Cardiac muscle cell (in vitro differentiated cells and primary cell): ENCODE measurements around the gene IL17B. TPM values are rescaled to one million over a fixed set of nuclear protein-coding genes. Genes with fewer than 3 reads are reported as not detected.

Experiments used
- DNase-seq, 2 donors: peaks; one replicate each; pipeline versions ENCODE4 v3.0.0 to v3.0.0-alpha.2; 2010 to 2017; ENCODE audit warnings: low read depth in 1 of 2, low spot score in 1 of 2
- H3K27ac ChIP-seq: fragments of 200-600 bp; sonication (generic); 2 replicates; pipeline ENCODE4 v1.5.1; 2016
- H3K27me3 ChIP-seq: fragments of 200-600 bp; sonication (generic); 2 replicates; pipeline ENCODE4 v1.6.0; 2016; ENCODE audit warnings: control low read depth
- H3K36me3 ChIP-seq: fragments of 200-600 bp; sonication (generic); 2 replicates; pipeline ENCODE4 v1.5.1; 2016; ENCODE audit warnings: control low read depth
- H3K4me1 ChIP-seq: fragments of 200-600 bp; sonication (generic); 2 replicates; pipeline ENCODE4 v1.8.1; 2017; ENCODE audit warnings: low read depth, mild to moderate bottlenecking, mixed run types
- H3K4me3 ChIP-seq: fragments of 200-600 bp; sonication (generic); 2 replicates; pipeline ENCODE4 v1.5.1; 2016; ENCODE audit warnings: mild to moderate bottlenecking
- H3K9me3 ChIP-seq: fragments of 200-600 bp; sonication (generic); 2 replicates; pipeline ENCODE4 v1.5.1; 2017; ENCODE audit warnings: low read depth, mild to moderate bottlenecking, control low read depth
- polyA plus RNA-seq: library from polyadenylated mRNA; unstranded; fragments of >200 nt; fragmentation: Nextera tagmentation; extraction: Ambion mirVana; gene quantifications from 2 replicates; pipeline ENCODE4 v1.2.1, GENCODE V29; 2016
- total RNA-seq: library from RNA; depleted of rRNA; stranded (reverse); fragments of >200 nt; gene quantifications from 2 replicates; pipeline ENCODE4 v1.2.3, GENCODE V29; 2016
- TF ChIP-seq, protein P1 (sequence below): IDR thresholded peaks from 2 replicates; pipeline ENCODE4 v1.5.1; 2012; ENCODE audit warnings: low read depth, mild to moderate bottlenecking, low read length

The IL17B gene
- total and polyA plus RNA-seq, 2 experiments from 2014 or later, result 3.9 to 9.0 TPM

- Histone ChIP-seq H3K27ac (no peak overlapping the region), H3K4me3 (no peak overlapping the region), H3K4me1 (peaks cover 9% of the 10 kb centered on the region), H3K27me3 (peaks cover 39% of the 10 kb centered on the region), H3K9me3 (no peaks in the 10 kb centered on the region), H3K36me3 (no peaks in the 10 kb centered on the region)
- peak in 1 of 2 donors; percentile 63 for DNase-seq
- TF ChIP-seq, protein P1, sequence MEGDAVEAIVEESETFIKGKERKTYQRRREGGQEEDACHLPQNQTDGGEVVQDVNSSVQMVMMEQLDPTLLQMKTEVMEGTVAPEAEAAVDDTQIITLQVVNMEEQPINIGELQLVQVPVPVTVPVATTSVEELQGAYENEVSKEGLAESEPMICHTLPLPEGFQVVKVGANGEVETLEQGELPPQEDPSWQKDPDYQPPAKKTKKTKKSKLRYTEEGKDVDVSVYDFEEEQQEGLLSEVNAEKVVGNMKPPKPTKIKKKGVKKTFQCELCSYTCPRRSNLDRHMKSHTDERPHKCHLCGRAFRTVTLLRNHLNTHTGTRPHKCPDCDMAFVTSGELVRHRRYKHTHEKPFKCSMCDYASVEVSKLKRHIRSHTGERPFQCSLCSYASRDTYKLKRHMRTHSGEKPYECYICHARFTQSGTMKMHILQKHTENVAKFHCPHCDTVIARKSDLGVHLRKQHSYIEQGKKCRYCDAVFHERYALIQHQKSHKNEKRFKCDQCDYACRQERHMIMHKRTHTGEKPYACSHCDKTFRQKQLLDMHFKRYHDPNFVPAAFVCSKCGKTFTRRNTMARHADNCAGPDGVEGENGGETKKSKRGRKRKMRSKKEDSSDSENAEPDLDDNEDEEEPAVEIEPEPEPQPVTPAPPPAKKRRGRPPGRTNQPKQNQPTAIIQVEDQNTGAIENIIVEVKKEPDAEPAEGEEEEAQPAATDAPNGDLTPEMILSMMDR, result no peak
Measured at GRCh38 chr5:149325166-149325735, 53.8 kb downstream of the IL17B start.

GRCh38 chr5:149324641-149325040 is 54.5 kb downstream of the IL17B start:
- Histone ChIP-seq H3K4me3 (no peak overlapping the region), H3K4me1 (peaks cover 9% of the 10 kb centered on the region), H3K27ac (no peak overlapping the region), H3K9me3 (no peaks in the 10 kb centered on the region), H3K36me3 (no peaks in the 10 kb centered on the region), H3K27me3 (peaks cover 33% of the 10 kb centered on the region)
- peak in 1 of 2 donors; percentile 38 for DNase-seq
- TF ChIP-seq, protein P1, result no peak

Other genes starting within 250 kb of the IL17B start
- 1.9 and 2.1 TPM in 2 replicates for gene ABLIM3, start 237.8 kb downstream of the IL17B start, total RNA-seq
- gene ABLIM3, start 237.8 kb downstream of the IL17B start, polyA plus RNA-seq, result 1.1 and 2.4 TPM in 2 replicates
- gene AFAP1L1, start 107.4 kb downstream of the IL17B start, total RNA-seq, result 30.5 and 39.3 TPM in 2 replicates
- 24.0 and 38.7 TPM in 2 replicates for gene AFAP1L1, start 107.4 kb downstream of the IL17B start, polyA plus RNA-seq
- 4.9 and 5.1 TPM in 2 replicates for gene GRPEL2, start 33.8 kb downstream of the IL17B start, total RNA-seq
- gene GRPEL2, start 33.8 kb downstream of the IL17B start, polyA plus RNA-seq, result 4.2 and 6.6 TPM in 2 replicates
- gene PCYOX1L, start 21.2 kb downstream of the IL17B start, total RNA-seq, result 14.4 and 16.1 TPM in 2 replicates
- 15.3 and 17.6 TPM in 2 replicates for gene PCYOX1L, start 21.2 kb downstream of the IL17B start, polyA plus RNA-seq
- 282 and 286 TPM in 2 replicates for gene CSNK1A1, start 172.1 kb upstream of the IL17B start, total RNA-seq
- 161 and 195 TPM in 2 replicates for gene CSNK1A1, start 172.1 kb upstream of the IL17B start, polyA plus RNA-seq
- gene ARHGEF37, start 202.2 kb upstream of the IL17B start, total RNA-seq, result 4.2 and 7.6 TPM in 2 replicates
- 4.7 and 6.3 TPM in 2 replicates for gene ARHGEF37, start 202.2 kb upstream of the IL17B start, polyA plus RNA-seq